GM19395 (cell line): Measurements from ENCODE around the gene ROBO1.

Source experiments
- ATAC-seq: cut with Tn5 transposase; IDR thresholded peaks from one replicate; pipeline ENCODE4 v1.9.1; 2021; ENCODE audit warnings: mild to moderate bottlenecking, moderate library complexity; ENCODE audit not compliant: unreplicated experiment

ROBO1 gene

DNA sequence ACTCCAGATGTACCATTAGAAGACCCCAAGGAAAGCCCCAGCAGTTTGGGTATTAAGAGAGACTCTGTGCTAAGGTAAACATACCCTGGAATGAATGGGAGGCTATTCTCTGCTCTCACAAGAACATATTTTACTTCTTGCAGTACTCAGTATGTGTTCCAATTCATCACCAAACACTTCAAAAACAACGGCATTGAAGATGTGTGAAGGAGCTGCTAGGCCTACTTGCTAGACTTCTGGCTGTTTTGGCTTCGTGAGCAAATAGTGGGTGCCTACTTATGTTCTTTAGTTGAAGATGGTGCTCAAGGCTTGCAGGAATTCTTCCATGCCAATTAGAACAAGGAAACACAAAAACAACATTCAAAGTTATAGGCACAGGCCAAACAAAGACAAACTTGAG lies 514.5 kb downstream of the ROBO1 start:
- no peak for ATAC-seq

DNA sequence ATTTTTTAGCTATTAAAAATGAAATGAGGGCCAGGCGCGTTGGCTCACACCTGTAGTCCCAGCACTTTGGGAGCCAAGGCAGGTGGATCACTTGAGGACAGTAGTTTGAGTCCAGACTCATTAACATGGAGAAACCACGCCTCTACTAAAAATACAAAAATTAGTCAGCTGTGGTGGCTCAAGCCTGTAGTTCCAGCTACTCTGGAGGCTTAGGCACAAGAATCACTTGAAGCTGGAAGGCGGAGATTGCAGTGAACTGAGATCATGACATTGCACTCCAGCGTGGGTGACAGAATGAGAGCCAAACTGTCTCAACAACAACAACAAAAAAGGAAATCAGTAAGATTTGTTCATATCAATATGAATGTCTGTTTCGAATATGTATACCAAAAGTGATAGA lies 517.1 kb downstream of the ROBO1 start:
- no peak for ATAC-seq

DNA sequence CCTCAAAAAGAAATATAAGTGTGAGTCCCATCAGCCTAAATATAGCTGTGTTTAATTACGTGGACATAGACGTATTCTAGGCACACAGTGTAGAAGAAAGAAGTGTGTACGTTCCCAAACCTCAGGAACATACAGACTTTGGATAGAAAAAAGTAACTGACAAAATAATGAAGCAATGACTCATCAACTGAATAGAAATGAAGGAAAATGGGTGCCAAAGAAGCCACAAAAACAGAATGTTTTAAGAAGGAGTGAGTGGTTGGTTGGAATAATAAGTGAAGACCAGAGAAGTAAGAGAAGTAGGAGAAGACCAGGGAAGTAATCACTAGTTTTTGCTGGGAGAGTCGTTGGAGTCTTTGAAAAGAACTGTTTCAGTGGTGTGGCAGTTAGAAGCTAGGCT lies 518.1 kb downstream of the ROBO1 start:
- no peak for ATAC-seq

DNA sequence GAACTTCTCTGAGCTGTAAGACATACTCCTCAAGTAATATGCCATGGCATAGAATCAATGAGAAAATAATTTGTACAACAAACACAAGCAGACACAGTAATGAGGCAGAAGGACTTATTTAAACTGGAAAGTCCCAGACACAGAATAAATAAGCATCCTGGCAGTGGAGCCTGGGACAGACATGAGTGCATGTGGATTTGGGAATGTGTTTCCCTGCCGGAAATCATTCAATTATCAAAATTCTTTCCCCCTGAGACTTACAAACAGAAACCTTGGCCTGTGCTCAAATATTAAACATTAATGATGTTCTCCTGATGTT lies 520.1 kb downstream of the ROBO1 start:
- no peak for ATAC-seq

DNA sequence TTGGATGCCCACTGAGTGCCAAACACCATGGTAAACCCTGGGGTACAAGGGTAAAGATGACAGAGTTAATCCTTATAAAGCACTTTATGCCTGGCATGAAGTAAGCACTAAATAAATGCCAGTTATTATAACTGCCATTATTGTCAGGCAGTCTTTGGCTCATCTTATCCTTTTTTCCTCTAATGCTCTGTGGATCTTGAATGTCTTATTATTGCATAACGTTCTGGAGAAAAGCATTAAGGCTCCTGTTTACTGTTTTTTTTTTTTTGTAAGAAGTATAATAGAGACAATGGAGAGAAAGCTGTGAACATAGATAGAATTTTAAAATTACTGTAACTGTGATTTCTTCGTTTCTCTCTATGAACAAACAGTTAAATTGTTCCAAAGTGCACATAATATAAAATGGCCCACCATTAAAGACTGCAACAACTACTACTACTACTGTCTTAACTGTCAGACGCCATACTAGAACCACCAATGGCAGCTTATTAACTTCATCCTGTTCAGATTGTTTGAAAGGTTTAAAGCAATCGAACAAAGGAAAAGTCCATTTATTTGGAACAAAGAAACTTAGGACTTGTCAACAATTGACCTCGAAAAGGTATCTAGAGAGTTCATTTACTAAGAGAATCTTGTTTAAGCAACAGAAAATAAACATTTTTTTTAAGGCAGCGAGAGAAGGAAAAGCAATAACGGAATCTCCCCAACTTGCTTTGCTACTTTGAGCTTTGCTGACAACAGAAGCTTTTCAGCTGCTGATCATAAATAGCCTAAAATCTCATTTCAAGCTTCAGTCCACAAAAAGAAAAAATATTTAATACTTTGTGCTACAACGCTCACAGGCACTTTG lies 520.7 kb downstream of the ROBO1 start:
- ATAC-seq, result no peak

DNA sequence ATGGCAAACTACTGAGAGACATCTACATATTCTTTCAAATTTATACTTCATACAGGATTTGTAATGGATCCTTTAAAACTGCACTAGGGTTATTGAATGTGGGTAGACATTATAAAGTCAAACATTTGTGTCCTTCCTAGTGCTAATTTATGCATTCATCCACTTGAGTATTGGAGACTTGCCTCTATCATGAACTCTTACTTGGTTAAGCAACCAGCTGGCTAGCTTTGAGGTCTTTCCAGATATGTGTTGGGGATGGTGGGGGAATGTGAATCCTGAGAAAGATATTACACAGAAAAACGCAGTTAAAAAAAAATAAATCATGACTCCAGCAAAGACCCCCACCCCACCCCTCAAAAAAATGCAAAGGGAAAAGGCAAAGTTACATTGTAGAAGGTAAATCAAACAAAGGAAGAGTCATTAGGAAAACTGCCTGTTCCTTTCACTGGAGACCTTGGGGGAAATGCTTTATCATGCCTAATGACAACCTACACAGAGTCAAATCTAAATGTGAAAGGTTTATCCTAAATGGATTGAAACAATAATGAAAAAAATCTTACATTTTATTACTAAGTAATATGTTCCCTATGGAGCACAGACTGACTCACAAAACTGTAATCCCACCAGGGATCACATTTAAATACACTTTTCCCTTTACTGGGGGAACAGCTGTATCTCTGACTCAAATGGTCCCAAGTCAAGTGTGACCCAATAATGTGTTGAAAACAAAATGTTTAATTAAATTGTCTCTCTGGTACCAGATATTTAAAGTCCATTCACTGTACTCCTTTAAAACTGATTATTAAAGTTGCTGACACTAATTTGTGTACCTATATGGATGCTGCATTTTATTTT lies 522.3 kb downstream of the ROBO1 start:
- ATAC-seq, result no peak

DNA sequence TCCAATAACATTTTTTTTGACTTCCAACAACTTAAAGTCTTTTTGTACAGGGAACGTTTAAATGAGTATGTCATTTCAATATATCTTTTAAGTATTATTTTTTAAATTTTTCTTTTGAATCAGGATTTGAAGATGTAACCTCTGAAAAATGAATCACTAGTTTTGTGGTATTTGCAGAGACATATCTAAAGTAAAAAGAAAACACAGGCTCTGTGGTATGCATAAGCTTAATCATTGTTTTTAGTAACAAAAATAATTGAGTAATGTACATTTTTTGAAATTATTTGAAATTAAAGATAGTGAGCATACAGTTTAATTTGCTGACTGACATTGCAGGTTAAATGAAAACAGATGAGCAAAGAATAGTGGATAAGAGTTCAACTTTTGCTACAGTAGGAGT lies 531.3 kb downstream of the ROBO1 start:
- ATAC-seq, result no peak

DNA sequence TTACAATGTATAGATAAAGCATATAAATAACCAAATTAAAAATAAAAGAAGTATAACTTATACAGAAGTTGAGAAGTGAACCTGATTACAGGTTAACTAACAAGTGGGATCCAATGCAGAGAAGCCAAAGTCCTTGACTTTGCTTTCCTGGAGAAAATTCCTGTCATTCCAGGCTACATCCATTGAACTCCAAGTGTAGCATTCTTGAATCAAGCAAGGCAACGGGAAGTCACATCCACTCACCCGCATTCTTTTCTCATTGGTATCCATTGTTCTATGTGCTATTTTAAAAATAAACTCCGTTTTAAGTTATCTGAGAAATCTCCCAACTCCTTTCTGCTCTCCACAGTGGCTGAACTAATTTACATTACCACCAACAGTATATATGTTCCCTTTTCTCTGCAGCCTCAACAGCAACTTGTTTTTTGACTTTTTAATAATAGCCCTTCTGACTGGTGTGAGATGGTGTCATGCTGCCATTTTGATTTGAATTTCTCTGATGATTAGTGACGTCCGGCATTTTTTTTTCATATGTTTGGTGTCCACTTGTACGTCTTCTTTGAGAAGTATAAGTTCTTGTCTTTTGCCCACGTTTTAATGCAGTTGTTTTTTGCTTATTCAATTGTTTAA lies 534.3 kb downstream of the ROBO1 start:
- ATAC-seq, result no peak

DNA sequence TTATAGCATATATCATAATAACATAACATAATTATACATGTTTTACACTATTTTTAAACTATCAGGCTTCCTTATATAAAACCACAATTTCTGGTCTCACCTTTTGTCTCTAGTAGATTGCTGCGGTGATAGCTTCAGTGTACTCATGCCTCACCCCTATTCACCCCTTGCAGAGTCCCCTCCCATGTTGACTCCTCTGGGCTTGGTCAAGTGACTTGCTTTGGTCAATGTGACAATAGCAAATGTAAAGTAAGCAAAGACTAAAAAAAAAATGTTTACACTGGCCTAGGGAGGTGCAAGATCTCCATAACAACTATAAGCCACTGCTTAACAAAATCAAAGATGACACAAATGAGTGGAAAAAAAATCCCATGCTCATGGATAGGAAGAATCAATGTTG lies 537.5 kb downstream of the ROBO1 start:
- no peak for ATAC-seq

DNA sequence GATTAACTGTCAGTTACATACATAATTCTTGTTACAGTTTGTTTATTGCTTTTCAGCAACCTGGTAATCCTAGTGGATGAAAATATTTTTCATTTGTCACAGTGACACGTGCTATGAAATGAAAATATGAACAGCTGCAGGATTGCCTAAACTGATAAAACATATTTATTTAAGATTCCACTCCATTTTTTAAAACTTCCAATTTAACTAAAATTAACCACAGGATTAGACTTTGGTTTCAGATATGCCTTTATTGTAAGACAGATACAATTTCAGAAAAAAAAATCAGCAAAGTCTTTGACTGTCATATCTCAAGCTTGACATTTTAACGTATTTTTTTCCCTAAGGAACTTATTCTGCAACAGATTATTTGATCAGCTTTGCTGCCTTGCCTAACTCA lies 550.7 kb downstream of the ROBO1 start:
- no peak for ATAC-seq

DNA sequence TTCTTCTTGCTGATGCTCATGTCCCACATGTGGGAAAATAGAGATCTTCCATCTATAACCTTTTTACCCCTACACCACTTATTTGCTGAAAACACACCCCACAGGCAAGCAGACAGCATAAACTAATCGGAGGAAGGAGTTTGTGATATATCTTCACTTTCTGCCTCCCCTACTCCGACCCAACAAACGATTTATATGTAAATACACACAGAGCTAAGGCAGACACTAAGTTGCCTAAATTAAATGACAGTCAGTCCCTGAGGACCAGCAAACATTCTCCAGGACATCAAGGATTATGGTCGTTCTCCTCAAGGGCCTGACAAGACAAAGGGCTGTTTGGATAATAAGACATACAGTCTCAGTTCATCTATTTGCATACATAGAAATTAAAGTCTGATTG lies 552.5 kb downstream of the ROBO1 start:
- no peak for ATAC-seq

DNA sequence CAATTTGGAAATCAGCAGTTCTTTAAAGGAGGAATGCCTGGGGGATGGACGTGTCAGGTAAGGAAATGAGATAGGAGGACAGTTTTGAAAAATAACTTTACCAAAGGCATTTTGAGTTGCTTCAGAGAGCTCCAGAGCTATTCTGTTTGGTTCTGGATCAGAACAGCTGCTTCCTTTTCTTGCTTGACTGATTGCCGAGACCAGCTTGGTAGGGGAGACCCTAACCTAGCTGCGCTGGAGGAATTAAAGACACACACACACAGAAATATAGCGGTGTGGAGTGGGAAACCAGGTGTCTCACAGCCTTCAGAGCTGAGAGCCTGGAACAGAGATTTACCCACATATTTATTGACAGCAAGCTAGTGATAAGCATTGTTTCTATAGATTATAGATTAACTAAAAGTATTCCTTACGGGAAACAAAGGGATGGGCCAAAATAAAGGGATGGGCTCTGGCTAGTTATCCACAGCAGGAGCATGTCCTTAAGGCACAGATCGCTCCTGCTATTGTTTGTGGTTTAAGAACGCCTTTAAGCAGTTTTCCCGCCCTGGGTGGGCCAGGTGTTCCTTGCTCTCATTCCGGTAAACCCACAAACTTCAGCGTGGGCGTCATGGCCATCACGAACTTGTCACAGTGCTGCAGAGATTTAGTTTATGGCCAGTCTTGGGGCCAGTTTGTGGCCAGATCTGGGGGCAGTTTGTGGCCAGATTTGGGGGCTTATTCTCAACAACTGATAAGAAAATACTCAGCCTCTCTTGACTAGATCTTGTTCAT lies 556.0 kb downstream of the ROBO1 start:
- ATAC-seq, result no peak

DNA sequence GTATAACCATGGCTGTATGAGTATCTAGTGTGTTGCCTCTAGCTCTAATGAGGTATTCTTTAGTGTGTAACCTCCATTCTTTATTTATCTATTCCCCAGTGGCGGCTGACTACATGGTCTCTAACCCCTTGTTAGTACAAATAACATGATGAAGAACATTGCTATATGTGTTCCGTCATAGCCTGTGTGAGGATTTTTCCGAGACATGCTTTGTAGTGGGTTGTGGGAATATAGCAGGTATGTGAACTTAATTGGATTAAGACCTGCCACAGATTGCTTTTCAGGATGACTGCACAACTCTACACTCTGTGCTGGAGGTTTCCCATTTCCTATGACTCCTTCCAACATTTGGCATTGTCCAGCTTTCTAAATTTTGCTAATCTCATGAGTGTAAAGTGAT lies 563.4 kb downstream of the ROBO1 start:
- ATAC-seq, result no peak

DNA sequence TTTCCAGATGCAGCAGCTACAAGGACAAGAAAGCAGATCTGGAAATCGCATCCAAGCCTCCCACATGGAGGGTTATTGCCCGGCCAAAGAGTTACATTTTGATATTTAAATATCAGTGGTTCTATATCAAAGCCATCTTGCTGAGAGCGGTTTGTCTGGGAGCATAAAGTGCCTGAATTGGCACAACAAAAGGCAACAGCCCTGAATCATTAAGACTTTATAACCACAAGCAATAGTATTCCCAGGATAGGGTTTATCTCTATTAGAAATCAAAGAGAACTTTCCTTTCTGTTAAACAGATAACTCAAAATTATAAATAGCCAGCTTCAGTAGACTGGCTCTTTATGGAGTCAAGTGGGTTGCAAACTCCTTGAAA lies 564.7 kb downstream of the ROBO1 start:
- ATAC-seq, result no peak

DNA sequence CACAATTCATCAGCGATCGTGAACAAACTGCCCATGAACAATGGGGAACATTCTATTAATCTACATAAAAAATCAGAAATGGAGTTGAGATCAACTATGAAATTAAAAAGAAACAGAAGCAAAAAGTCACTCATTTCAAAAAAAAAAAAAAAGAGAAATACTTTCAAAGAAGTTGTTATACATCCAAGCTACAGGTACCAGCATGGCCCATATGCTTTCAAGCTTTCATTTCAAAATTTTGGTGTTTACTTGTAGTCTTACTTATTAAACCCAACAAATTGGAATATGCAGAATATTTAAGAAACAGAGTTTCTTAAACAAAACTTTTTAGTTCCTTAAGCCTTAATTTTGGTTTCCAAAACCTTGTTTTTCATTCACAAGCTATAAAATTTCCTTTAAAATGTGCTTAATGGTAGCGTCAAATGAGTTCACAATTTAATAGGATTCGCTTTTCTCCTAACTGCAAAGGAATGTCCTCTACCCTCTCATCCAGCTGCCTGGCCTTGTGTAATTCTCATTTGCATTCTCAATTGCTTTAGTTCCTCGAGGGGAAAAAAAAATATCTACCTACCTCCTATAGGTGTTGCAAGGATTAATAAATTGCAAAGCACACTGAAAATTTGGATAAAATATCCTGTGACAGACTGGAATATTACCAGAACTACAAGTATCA lies 565.2 kb downstream of the ROBO1 start:
- ATAC-seq, result no peak

DNA sequence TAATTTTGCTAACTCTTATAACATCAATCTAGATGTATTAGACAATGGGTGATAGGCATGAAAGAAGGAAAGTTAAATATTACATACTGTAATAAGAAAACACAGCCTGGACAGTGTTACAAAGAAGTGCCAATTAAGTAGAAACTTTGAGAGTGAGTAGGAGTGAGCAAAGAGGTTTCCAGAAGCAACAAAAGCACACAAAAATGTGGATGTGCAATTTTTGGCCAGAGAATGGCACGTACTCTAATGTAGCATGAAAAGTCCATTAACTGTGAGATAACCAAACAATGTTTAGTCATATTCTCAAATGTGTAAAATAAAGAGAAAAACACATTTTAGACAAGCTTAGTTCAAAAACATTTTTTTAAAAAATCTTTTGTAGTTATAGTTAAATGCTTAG lies 567.3 kb downstream of the ROBO1 start:
- no peak for ATAC-seq

DNA sequence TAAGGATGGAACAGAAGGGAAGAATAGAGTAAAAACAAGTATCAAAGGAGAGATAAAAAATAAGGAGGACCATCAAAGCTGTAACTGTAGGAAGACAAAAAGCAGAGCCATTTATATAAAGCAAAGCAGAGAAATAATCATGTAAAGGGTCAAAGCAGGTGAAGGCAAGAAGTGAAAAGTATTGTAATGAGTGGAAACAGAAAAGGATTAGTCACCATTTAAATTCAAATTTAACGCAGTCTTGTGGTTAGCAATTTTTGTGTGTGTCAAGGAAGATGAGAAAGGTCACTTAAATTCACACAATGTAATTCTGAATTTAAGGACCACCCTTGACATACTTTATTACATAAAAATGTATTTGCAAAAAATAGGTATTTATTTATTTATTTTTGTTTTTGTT lies 567.8 kb downstream of the ROBO1 start:
- no peak for ATAC-seq

DNA sequence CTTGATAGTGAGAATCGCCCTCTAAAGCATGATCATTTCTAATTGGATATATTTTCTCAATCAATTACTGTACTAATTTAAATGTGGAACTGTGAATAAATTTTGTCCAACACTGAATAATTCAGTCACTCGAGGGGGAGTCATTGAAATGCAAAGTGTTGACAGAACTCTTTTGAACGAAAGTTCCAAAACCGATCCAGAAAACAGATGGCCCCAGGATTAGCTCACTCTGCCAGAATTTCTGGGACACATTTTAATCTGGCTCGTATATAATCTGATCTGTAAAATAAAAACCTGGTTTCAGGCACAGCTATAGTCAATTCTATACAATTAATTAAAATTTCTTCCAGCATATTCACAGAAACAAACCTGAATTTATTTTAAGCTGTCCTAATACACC lies 580.4 kb downstream of the ROBO1 start:
- ATAC-seq, result no peak

DNA sequence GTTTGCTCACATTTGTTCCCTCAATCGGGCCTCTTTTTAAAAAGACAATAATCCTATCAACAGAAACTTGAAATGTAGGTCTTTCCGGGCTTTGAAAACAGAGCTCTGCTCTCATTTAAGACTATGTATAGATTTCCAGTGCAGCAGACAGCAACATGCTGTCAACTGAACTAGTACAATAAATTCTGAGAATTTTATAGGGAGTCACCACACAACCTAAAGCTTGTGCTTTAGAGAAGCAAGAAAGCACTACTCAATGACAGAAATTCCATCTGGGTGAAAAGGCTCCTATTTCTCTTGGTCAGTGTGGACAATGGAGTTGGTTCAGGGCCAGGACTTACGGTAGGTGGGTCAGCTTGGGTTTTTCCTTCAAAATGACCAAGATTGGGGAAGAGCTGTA lies 583.5 kb downstream of the ROBO1 start:
- no peak for ATAC-seq

DNA sequence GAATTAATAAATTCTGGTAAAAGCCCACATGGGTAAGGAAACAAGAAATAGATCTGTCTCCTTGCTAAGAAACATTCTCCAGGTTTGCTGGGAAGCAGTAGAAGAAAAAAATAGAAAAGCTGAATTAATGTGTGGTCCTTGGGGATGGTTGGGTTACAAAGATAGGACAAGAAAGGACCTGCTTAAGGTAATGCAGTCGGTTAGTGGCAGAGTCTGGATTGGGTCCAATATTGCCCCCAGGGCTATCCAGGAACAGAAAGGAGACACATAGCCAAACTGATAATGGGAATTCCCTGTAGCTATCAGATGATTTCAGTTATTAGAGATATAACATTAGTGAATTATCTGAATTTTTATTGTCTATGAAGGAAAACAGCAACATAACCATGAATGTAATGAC lies 584.3 kb downstream of the ROBO1 start:
- ATAC-seq, result no peak
